Breast epithelium (tissue), 4 donors: ENCODE measurements around the gene NEK10. TPM values are rescaled to one million over a fixed set of nuclear protein-coding genes. Genes with fewer than 3 reads are reported as not detected.

Experiments used
- DNase-seq, 2 donors: peaks; one replicate each; pipeline ENCODE4 v3.0.0-alpha.2; 2019; ENCODE audit warnings: low spot score in 2 of 2
- H3K27ac ChIP-seq, 2 donors: fragments of 200-600 bp; sonication (generic) in 1 of 2; one replicate each; pipeline ENCODE4 v1.5.1; 2016 to 2019; ENCODE audit warnings: mild to moderate bottlenecking in 1 of 2
- H3K27me3 ChIP-seq, 2 donors: fragments of 200-600 bp; sonication (generic) in 1 of 2; one replicate each; pipeline versions ENCODE4 v1.5.1 to v1.6.0; 2017 to 2019; ENCODE audit warnings: control low read depth in 1 of 2, mild to moderate bottlenecking in 1 of 2
- H3K36me3 ChIP-seq: fragments of 200-600 bp; one replicate; pipeline ENCODE4 v1.5.1; 2019
- H3K4me1 ChIP-seq, 2 donors: fragments of 200-600 bp; sonication (generic); one replicate each; pipeline ENCODE4 v1.5.1; 2016 to 2019; ENCODE audit warnings: control low read depth in 1 of 2
- H3K4me3 ChIP-seq, 3 donors: fragments of 200-600 bp; sonication (generic); 1 replicate in 2 of 3; 2 replicates in 1 of 3; pipeline ENCODE4 v1.5.1; 2016 to 2019; ENCODE audit warnings: mild to moderate bottlenecking in 3 of 3, moderate library complexity in 2 of 3
- H3K9me3 ChIP-seq, 2 donors: fragments of 200-600 bp; sonication (generic) in 1 of 2; one replicate each; pipeline ENCODE4 v1.5.1; 2016 to 2019; ENCODE audit warnings: control low read depth in 1 of 2
- CTCF ChIP-seq, 3 donors: fragments of 450-650 bp; IDR thresholded peaks; one replicate each; pipeline ENCODE4 v1.5.1; 2016 to 2017; ENCODE audit warnings: antibody characterized with exemption in 3 of 3, mild to moderate bottlenecking in 3 of 3, moderate library complexity in 3 of 3
- POLR2A ChIP-seq: fragments of 450-650 bp; IDR thresholded peaks from one replicate; pipeline ENCODE4 v1.6.1; 2016; ENCODE audit warnings: antibody characterized with exemption, mild to moderate bottlenecking, moderate library complexity
- POLR2AphosphoS5 ChIP-seq, 3 donors: sonication (generic); formaldehyde crosslinking; IDR thresholded peaks; one replicate each; pipeline ENCODE4 v1.6.1; 2017; ENCODE audit warnings: antibody characterized with exemption in 3 of 3
- intact Hi-C: fragments of 100-400 bp; cut with DNase I; formaldehyde crosslinking; loops from one replicate; pipeline ENCODE4 v1.15.1; 2023; ENCODE audit warnings: low total_unique reads
- total RNA-seq, 3 donors: library from RNA; depleted of rRNA; stranded (reverse); fragments of >200 nt; gene quantifications; one replicate each; pipeline ENCODE4 v1.1.0, GENCODE V29; 2016

The NEK10 gene
- total RNA-seq, 3 donors from 2014 or later = 0.96 to 246 (median 48.4) TPM

- no peak for DNase-seq
- no peaks in the 10 kb centered on the region for H3K4me1 ChIP-seq
- TF ChIP-seq POLR2A (no peak), CTCF (IDR thresholded peaks at IDR 0.05) (no peak), POLR2AphosphoS5 (IDR thresholded peaks at IDR 0.05) (no peak)
- no peaks in the 10 kb centered on the region for H3K36me3 ChIP-seq
- H3K27ac ChIP-seq = no peak overlapping the region
- no peaks in the 10 kb centered on the region for H3K27me3 ChIP-seq
- H3K4me3 ChIP-seq = no peak overlapping the region
- no peaks in the 10 kb centered on the region for H3K9me3 ChIP-seq
- intact Hi-C loops = no loop called here
These were observed 22.6 kb upstream of the NEK10 start for GRCh38 chr3:27391796-27392195.

GRCh38 chr3:27387625-27388024, 18.4 kb upstream of the NEK10 start:
- no peak overlapping the region for H3K27ac ChIP-seq
- DNase-seq = no peak
- H3K9me3 ChIP-seq = no peaks in the 10 kb centered on the region
- no peak overlapping the region for H3K4me3 ChIP-seq
- no peaks in the 10 kb centered on the region for H3K27me3 ChIP-seq
- H3K4me1 ChIP-seq = no peaks in the 10 kb centered on the region
- intact Hi-C loops = no loop called here
- peaks cover 6% of the 10 kb centered on the region for H3K36me3 ChIP-seq
- TF ChIP-seq POLR2AphosphoS5 (IDR thresholded peaks at IDR 0.05) (no peak), POLR2A (no peak), CTCF (IDR thresholded peaks at IDR 0.05) (no peak)

GRCh38 chr3:27385504-27385903, 16.3 kb upstream of the NEK10 start:
- no peak for DNase-seq
- Histone ChIP-seq H3K27ac (no peak overlapping the region), H3K27me3 (no peaks in the 10 kb centered on the region), H3K9me3 (no peaks in the 10 kb centered on the region), H3K36me3 (peaks cover 6% of the 10 kb centered on the region), H3K4me3 (no peak overlapping the region), H3K4me1 (no peaks in the 10 kb centered on the region)
- intact Hi-C loops = no loop called here
- TF ChIP-seq CTCF (IDR thresholded peaks at IDR 0.05) = no peak

- TF ChIP-seq POLR2AphosphoS5 (IDR thresholded peaks at IDR 0.05) = no peak
- TF ChIP-seq CTCF (IDR thresholded peaks at IDR 0.05) = no peak
- TF ChIP-seq POLR2A = no peak
- H3K4me3 ChIP-seq = no peak overlapping the region
- H3K27ac ChIP-seq = no peak overlapping the region
- intact Hi-C loops = no loop called here
- peaks cover 6% of the 10 kb centered on the region for H3K36me3 ChIP-seq
- no peaks in the 10 kb centered on the region for H3K4me1 ChIP-seq
- no peak for DNase-seq
- no peaks in the 10 kb centered on the region for H3K27me3 ChIP-seq
- no peaks in the 10 kb centered on the region for H3K9me3 ChIP-seq
These were observed 15.0 kb upstream of the NEK10 start for GRCh38 chr3:27384191-27384590.

GRCh38 chr3:27380433-27381357, 11.5 kb upstream of the NEK10 start:
- intact Hi-C loops = no loop called here
- H3K27me3 ChIP-seq = no peaks in the 10 kb centered on the region
- H3K4me3 ChIP-seq = no peak overlapping the region
- no peak for DNase-seq
- peaks cover 6% of the 10 kb centered on the region for H3K36me3 ChIP-seq
- TF ChIP-seq POLR2AphosphoS5 (IDR thresholded peaks at IDR 0.05) (no peak), CTCF (IDR thresholded peaks at IDR 0.05) (no peak), POLR2A (no peak)
- no peak overlapping the region for H3K27ac ChIP-seq
- no peaks in the 10 kb centered on the region for H3K4me1 ChIP-seq
- no peaks in the 10 kb centered on the region for H3K9me3 ChIP-seq
